ENCODE measurements around the gene FARP2.
"Not testable (repeated sequence)": the region's sequence is repeated elsewhere in the genome, so short reads cannot be mapped to it uniquely, and the experiment has no call there.

FARP2 gene

DNA sequence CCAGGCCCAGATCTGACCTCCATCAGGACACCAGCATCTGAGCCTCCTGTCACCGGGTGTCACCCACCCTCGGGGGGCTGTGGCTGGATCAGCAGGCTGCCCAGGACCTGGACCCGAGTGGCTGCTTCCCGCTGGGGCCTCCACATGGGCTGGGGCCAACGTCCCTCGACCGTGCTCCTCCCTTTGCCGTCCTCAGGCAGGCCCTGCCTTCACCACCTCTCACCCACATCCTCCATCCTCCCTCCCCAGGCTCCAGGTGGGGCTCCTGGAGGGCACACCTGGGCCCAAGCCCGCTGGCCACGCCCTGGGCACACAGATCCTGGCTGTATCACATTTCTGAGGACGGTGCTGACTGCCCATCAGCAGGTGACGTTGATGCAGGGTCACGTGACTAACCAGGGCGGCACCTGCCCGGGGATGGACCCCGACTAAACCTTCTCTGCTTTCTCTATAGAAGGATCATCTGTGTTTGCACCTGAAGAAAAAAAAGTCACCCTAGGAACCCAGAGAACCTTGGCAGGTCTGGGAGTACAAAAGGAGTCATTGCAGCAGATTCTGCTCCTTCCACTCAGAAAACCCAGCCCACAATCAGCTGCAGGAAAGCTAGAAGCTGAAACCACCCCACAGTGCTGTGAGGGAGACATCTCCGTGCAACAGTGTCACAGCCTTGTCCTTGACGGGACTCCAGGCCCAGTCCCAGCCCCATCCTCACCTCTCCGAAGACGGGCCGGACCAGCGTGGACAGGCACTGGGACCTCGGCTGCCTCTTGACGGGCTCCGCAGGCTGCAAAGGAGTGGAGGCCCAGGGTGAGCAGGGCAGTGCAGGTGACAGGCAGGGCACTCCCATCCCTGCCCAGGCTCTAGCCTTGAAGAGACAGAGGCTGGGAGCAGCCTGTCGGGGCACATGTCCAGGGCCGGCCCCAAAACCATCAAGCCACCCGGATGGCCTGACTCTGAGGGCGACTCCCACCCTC lies 141.1 kb downstream of the FARP2 start:
- H3K27ac ChIP-seq: no peak overlapping the region
- DNase-seq (ENCODE audit: low read depth, low spot score): no peak

DNA sequence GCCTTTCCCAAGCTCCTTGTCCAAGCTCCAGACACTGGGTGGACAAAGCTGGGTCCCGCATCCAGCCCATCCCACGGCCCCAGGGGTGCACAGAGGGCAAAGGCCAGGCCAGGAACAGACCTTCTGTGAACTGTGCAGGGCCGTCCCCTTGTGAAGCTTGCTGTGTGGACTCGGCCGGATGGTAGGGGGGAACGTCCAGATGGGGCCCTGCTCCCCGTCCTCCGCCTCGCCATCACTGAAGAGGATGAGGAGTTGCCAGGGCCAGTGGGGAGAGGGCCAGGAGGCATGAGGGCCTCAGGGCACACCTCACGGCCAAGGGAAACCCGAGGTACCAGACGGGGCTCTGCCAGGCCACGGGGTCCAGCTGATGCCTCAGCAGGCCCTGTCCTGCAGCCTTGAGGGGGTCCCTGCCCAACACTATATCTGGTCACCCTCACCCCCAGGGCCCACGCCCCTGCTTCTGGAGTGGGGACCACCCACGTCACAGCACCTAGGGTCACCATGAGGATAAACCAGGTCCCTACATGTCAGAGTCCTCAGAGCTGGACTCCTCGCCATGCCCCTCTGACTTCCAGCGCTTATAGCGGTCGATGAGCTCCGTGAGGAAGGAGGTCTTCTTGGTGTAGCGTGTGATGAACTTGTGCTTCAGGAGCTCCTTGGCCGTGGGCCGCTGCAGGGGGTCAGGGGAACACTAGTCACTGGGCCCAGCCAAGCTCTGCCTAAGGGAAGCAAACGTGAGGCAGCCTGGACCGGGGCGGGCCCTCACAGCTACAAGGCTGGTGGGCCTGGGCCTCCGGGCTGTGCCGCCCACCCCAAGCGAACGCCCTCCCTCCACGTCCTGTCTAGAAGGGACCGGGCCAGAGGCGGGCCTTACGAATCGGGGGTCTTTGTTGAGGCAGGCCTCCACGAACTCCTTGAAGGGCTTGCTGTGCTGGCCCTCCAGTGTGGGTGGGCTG lies 142.3 kb downstream of the FARP2 start:
- no peak overlapping the region for H3K27ac ChIP-seq
- DNase-seq (ENCODE audit: low read depth, low spot score): no peak

DNA sequence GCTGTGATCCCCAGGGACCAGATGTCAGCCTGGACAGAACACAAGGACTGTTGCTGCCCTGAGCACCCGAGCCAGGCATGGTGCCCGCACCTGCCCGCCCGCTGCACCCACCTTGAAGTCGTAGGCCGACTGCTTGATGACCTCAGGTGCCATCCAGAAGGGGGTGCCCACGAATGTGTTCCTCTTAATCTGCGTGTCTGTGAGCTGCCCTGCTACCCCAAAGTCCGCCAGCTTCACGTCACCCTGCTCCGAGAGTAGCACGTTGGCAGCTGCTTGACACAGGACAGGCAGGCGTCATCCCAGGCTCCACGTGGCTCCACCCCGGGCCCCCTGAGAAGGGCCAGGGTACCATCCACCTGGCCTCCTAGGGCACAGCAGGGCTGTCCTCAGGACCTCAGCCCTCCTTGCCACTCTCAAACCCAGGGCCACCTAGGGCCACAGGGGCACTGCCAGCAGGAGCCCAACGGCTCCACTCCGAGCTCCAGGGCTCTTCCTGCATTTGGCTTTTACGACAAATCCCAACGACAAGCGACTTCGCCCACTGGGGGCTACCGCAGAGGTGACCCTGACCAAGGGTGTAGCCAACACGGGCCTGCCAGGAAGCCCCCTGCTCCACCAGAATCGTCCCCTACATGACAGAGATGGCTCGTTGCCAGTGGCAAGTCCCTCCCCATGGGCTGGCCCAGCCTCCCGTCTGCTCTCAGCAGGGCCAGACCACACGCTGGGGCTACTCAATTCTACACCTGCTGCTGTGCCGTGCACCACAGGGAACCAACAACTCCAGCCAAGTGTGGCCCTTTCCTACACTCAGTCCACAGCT lies 143.3 kb downstream of the FARP2 start:
- H3K27ac ChIP-seq: no peak overlapping the region
- DNase-seq (ENCODE audit: low read depth, low spot score): no peak

DNA sequence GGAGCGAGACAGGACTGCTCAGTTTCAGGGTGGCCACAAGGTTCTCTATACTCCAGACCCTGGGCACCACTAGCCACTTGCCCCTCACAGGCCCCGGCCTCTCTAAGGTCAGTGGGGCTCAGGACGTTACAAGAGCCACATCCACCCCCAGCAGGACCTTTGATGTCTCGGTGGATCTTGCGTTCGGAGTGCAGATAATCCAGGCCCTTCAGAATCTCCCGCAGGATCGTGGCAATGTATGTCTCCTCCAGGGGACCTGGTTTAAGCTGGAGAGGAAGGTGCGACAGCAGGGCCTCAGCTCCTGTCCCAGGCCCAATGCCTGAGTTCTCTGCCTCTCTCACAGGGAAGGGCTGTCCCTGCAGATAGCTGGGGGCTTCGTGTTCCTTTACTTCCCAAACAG lies 143.9 kb downstream of the FARP2 start:
- DNase-seq (ENCODE audit: low read depth, low spot score): no peak

DNA sequence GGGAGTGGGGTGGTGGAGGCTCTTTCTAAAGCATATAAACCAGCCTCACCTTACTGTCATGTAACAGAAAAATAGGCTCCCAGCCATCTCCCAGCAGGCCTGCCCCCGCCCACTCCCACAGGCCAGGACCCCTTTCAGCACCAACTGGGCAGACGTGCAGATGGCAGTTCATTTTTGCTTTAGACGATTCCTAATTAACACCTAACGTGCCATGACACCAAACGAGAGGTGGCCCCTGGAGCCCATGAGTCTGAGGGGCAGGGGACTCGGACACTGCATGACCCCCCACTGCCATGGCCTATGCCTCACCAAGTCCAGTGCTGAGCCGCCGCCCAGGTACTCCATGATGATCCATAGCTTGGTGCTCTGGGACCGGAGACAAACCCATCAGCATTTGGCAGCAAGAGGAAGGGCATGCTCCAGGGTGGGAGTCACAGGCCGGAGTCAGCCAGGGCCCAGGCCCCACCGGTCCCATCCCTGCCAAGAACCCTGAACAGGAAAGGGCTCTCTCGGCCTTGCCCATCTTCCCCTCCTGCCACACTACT lies 144.4 kb downstream of the FARP2 start:
- no peak for DNase-seq (ENCODE audit: low read depth, low spot score)
- H3K27ac ChIP-seq: no peak overlapping the region

More for the DNA sequence above, 143.9 kb downstream of the FARP2 start:
- H3K27ac ChIP-seq: no peak overlapping the region

DNA sequence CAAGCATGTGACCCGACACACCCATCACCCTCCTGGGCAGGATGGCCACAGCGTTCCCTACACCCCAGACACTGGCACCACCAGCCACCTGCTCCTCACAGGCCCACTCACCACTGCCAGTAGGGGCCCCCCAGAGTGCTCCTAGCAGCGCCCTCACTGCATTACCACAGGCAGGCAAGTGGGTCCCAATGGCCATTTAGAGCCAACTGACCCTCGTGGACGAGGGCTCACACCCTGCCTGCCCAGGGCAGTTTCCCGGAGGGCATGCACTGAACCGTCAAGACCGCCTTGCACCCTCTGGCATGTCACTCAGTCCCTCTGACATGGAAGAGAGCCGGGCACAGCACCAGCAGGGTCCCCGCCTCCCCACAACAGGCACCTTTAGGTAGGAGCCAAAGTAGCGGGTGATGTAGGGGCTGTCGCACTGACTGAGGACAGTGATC lies 145.0 kb downstream of the FARP2 start:
- no peak for DNase-seq (ENCODE audit: low read depth, low spot score)

DNA sequence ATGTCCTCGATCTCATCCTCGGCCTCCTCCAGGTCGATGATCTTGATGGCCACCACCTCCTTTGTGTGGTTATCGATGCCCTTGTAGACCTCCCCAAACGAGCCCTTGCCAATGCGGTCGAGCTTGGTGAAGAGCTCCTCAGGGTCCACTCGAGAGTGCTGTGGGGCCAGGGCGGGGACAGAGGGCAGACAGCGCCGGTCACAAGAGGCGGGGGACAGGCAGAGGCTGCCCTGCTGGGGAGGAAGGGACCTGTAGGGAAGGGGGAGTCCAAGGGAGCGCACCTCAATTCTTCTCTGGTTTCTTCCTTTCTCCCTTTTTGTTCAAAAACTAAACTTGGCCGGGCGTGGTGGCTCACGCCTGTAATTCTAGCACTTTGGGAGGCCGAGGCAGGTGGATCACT lies 145.5 kb downstream of the FARP2 start:
- no peak overlapping the region for H3K27ac ChIP-seq
- DNase-seq (ENCODE audit: low read depth, low spot score): no peak

More for the DNA sequence above, 145.0 kb downstream of the FARP2 start:
- no peak overlapping the region for H3K27ac ChIP-seq

DNA sequence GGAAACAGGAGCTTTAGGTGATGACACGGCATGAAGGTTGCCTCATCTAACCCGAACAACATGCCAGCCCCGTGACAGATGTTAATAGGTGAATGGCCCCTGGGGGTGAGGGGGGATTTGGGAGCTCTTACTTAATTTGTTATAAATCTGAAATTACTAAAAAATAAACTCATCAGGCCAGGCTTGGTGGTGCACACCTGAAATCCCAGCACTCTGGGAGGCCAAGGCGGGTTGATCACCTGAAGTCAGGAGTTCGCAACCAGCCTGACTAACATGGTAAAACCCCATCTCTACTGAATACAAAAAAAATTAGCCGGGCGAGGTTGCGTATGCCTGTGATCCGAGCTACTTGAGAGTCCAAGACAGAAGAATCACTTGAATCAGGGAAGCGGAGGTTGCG lies 146.2 kb downstream of the FARP2 start:
- H3K27ac ChIP-seq: no peak overlapping the region
- DNase-seq (ENCODE audit: low read depth, low spot score): no peak

DNA sequence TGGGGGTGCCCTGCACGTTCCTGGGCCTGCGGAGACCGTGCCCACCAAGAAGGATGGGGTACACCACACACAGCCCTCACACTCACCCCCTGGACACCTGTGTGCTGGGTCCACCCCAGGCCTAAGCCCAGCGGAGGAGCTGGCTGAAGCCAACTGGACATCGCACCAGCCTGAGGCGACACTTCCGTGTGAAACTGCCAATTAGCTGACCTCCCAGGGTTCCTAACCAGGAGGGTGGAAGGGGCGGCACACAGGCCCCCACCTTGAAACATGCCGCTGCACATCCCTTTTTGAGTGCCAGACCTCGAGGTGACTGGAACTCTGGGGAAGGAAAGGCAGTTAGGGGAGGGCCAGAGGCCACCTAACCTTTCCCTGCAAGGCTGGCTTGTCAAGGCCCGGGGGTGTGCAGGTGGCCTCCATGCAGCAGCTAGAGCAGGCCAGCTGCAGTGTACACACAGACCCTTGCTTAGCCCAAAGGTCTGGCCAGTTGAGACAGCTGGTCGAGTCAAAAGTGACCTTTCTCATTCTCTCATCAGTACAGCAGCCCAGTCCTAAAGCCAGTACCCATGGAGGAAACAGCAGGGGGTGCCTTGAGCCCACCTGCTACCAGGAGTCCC lies 147.8 kb downstream of the FARP2 start:
- DNase-seq (ENCODE audit: low read depth, low spot score): no peak
- H3K27ac ChIP-seq: no peak overlapping the region

DNA sequence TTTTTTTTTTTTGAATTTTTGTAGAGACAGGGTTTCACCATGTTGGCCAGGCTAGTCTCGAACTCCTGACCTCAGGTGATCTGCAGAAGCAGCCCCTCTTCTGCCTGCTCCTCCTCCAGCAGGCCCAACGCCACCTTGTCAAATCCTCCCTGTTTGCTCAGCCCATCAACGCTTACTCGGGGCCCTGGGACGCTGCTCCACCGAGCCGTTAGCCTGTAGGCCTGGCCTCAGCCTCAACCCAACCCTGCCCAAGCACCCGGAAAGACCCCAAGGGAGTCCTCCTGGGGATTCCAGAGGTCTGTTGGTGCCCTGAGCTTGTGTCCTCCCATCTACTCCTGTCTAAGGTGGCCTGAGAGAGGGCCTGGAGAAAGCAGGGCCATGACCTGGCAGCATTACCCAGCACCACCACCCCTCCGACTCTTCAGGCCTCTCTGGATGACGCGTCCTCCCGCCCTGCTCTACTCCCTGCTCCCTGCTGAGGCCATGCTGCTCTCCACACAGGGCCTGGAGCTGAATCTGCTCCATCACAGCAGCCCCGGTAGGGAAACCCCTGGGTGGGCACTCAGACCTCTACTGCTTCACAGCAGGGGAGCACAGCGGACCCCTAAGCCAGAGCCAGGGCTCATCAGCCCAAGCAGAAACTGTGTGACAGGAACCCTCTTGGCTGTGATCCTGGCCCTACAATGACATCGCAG lies 149.1 kb downstream of the FARP2 start:
- no peak for DNase-seq (ENCODE audit: low read depth, low spot score)
- no peak overlapping the region for H3K27ac ChIP-seq

DNA sequence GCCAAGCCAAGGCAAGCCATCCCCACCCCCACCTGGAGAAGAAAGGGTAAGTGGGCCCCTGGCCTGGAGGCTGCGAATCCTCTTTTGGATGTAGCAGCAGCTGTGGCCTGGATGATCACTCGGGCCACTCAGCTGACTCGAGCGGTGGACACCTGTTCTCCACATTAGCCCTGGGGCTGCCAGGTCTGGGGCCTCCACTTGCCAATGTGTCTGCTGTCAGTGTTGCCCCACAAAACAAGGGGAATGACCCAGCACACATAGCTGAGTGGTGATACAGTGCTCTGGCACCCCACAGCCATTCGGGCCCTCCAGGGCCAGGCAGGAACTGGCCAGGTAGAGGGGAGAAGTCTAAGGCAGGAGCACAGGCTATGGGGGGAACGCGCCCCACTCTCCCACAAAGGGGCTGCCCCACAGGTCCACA lies 149.7 kb downstream of the FARP2 start:
- no peak overlapping the region for H3K27ac ChIP-seq
- no peak for DNase-seq (ENCODE audit: low read depth, low spot score)

DNA sequence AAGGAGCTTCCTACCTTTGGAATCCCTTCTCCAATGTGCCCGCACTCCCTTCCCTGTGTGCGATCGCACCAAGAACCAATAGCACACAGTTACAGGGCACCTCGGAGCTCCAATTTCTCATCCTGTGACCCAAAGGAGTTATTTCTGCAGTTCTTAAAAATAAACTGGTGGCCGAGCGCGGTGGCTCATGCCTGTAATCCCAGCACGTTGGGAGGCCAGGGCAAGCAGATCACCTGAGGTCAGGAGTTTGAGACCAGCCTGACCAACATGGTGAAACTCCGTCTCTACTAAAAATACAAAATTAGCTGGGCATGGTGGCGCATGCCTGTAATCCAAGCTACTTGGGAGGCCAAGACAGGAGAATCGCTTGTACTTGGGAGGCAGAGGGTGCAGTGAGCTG lies 150.2 kb downstream of the FARP2 start:
- H3K27ac ChIP-seq; DNase-seq (ENCODE audit: low read depth, low spot score): not testable (repeated sequence)

DNA sequence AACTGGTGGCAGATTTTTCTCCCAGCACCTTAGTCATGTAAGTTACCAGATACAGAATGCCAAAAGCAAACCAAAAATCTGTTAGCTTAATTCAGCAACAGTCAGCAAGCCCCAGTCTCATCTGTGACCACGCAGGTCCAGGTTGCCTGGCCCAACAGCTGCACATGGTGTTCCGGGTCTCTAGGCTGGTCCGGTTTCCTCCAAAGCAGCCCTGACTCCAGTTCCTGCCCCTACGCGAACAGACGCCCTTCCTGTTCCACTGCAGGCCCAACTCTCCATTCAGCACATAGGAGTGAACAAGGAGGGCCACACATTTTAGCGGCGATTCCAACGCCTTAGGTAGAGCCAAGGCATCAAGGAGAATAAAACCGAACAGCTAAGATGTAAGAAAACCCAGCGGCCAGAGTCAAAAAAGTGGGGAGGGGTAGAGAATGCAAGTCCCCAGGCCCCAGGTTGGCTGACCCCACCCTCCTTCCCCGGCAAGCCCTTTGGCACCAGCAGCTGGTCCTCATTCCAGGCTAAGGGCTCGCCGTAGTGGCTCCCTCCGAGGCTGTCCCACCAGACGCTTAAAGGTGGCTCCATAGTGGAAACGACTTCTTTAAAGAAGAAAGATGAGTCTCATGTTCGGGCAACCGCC lies 150.8 kb downstream of the FARP2 start:
- DNase-seq (ENCODE audit: low read depth, low spot score): no peak
- no peak overlapping the region for H3K27ac ChIP-seq

DNA sequence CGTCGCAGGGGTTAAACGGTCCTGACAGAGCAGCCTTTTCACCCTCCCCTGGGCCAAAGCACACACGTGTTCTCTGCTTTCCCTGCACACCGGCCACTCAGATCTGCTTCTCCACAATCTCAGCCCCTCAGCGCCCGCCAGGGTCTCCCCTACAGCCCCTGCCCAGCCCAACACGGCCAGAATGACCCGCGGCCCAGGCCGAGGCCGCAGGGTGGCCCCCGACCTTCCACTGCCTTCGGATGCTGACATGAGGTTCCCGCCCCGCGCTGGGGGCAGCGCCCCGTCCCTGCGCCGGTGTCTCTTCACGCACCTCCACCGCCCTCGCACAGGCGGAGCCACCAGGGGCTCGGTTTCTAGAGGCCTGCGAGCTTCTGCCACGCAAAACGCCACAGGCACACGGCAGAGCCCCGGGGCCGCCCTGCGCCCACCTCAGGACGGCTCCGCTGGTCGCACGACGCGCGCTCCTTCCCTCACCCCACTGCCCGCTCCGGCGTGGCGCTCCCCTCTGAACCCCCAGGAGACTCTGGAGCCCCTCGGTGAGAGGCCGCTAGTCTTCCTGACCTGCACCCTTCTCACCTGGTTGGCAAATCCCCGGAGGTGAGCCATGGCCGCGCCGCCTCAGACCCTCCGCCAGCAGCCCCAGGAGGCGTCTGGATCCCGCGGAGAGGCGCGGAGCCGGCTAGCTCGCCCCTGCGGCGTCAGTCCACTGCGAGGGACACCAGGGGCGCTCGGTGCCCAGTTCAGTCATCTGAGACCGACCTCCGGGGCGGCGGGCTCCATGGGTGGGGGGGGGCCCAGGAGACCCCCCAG lies 151.6 kb downstream of the FARP2 start:
- peak overlapping the region; percentile 48 for H3K27ac ChIP-seq
- DNase-seq (ENCODE audit: low read depth, low spot score): no peak

DNA sequence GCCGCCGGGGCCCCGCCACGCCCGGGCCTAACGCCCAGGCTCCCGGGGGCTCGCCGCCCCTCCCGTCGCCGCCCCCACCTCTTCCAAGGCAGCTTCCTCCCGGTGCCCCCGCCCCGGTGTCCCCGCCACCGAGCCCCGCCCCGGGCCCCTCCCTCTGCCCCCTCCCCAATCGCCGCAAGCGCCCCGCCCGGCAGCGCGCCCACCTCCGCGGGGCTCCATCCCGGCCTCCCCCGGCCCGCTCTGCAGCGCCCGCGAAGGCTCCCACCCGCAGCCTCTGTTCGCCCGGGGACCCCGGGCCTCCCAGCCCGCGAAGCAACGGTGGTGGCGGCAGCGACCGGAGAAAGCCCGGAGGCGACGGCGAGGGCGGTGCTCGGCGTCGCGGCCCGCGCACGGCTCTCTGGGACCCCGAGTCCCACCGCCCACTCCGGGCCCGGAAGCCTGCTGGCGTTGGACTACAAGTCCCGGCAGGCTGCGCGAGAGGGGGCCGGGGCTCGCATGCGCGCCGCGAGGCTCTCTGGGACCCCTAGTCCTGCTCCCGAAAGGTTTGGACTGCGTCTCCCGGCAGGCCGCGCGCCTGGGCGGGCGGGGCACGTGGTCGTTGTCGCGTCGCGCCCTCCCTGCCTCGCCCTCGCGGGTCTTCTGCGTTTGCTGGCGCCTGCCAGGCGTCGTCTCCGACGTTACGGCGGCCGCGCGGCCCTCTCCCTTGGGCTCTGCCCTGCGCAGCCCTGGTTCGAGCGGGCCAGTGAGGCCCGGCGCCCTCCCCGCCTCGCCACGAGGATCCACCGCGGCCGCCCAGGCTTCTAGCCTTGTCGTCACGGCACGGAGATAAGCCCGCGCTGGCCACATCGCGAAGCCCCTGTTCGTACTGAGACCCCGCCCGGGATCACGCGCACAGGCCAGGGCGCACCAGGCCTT lies 152.4 kb downstream of the FARP2 start, which contains the start of gene STK25:
Gene STK25, minus strand, starts transcription at position 345 of the 915 bp plus-strand sequence. CDS start 549 bp downstream, outside the sequence.
- peak within 1 kb of the TSS; percentile 48 for H3K27ac ChIP-seq
- DNase-seq (ENCODE audit: low read depth, low spot score): peak; percentile 87

DNA sequence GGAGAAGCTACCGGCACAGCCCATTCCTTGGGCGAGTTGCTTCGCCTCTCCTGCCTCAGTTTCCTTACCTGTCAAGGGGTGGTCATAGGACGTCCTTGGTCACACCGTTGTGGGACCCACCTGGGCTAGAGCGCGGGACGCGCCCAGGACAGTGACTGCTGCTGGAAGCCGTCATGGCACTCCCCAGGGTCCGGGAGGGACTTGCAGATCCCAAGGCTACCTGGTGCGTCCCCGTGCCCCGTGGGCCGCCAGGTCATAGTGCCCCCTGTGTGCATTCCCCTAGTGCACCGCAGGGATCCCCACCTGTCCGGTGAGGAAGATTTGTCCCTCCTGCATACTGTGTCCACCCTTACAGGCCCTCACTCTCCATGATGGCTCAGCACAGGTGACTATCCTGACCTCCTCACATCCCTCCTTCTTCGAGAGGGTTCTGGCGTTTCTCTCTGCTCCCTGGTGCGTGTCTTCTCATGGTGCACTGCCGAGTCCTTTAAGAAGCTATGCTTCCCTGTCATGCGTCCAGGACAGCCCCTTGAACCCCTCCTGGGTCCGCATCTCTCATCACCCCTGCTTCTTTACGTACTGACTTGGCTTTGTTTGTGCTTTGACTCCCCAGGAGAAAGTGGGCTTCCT lies 153.2 kb downstream of the FARP2 start:
- peak overlapping the region; percentile 48 for H3K27ac ChIP-seq
- DNase-seq (ENCODE audit: low read depth, low spot score): no peak
